HS-27A (cell line): ENCODE data around the gene SLN.

Experiments
- DNase-seq: peaks from one replicate; pipeline ENCODE4 v3.0.0-alpha.2; 2012; ENCODE audit warnings: low read depth, missing footprints

Gene SLN

DNA sequence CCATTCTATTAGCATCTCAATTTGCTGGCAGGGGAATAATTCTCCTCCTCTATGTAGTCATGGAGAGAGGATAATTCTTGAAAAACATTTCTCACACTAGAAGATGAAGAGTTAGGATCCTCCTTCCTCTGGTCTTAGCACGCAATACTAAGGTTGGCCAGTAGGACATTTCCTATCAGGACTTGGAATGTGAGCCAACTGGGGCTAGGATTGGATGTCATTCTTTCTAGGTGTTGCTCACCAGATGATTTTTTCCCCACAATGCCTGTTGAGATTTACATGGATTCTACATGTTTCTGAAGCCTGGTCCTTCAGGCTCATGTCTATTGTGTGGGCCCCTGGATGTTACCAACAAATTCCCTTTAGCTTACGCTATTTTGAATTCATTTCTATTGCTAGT, 28.0 kb downstream of the SLN start:
- DNase-seq = no peak

DNA sequence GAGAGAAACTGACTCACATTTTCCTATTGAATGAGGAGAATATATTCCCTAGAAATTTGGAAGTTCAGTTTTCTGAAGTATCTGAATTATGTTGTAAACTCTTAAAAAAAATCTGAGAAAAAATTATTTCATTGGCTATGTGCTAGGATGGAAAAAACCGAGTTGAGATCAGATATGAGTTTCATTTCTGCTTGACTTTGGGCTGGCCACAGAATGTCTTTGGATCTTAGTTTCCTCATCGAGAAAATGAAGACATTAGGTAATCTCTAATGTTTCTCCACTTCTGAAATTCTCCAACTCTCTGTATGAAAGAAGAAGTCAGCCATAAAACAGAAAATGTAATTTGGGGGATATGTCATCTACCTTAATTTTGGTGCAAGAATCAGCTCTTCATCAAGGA, 28.8 kb downstream of the SLN start:
- DNase-seq = no peak

GRCh38 chr11:107682572-107682971, 29.3 kb downstream of the SLN start:
- DNase-seq = no peak

GRCh38 chr11:107682171-107682570, 29.7 kb downstream of the SLN start:
- DNase-seq = no peak

- DNase-seq = no peak
Observed at GRCh38 chr11:107679255-107680024, 32.4 kb downstream of the SLN start.

DNA sequence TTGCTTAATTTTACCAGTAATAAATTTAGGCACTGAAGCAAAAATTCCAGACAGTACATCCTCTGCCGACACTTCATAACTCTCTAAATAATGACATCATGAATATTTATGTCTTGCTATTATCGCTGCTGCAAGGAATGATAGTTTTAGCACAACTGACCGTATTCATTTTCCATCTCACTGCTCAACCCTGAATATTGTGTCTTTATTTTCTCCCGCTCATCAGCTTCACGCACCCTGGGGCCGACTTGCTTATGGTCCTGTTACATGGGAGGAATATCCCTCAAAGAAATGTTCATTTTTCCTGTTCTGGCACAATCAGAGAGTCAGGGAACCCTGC, 33.3 kb downstream of the SLN start:
- DNase-seq = no peak

- no peak for DNase-seq
Observed at GRCh38 chr11:107677924-107678631, 33.8 kb downstream of the SLN start.

DNA sequence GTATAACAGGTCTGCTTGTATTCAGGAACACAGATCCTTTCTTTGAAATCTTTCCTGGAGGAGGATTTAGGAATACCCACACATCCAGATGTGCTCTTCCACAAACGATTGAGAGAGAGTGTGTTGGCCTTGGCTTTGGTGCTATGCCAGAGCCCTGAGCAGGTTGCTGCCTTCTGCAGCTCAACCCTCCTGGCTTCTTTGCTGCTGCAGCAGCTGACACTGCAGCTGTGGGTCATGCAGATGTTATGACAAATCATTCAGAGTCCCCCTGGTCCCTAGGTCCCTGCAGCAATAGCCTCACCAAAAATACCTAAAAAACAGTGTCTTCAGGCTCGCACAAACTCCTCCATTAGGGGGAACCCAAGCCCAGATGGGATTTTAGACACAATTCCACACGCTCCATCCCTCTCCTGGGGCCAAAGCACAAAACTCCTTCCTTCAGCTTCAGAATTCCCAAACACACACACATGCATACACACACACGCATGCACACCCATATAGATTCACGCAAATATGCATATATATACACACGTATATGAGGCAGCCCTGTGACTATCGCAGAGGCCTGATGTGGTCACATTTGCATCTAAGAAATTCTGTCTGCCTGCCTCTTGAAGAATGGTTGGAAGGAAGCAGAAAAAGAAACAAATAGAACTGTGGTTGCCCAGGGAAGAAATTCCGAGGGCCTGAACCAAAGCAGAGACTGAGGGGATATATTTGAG, 35.4 kb downstream of the SLN start:
- no peak for DNase-seq

DNA sequence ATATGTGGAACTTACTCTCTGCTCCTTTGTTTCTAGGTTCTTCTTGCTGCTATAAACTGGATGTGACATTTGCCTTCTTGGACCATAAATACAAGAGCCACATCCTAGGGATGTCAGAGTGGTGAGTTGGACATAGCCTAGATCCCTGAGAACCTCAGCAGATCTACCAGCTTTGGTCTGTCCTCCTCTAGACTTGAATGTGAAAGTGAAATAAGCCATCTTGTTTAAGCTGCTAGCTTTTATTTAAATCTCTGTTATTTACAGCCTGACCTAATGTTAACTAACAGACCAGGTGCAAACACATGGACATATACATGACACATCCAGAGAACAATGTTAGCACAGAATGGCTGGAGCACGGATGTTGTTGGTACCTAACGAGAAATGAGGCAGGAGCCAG, 36.0 kb downstream of the SLN start:
- DNase-seq = no peak

DNA sequence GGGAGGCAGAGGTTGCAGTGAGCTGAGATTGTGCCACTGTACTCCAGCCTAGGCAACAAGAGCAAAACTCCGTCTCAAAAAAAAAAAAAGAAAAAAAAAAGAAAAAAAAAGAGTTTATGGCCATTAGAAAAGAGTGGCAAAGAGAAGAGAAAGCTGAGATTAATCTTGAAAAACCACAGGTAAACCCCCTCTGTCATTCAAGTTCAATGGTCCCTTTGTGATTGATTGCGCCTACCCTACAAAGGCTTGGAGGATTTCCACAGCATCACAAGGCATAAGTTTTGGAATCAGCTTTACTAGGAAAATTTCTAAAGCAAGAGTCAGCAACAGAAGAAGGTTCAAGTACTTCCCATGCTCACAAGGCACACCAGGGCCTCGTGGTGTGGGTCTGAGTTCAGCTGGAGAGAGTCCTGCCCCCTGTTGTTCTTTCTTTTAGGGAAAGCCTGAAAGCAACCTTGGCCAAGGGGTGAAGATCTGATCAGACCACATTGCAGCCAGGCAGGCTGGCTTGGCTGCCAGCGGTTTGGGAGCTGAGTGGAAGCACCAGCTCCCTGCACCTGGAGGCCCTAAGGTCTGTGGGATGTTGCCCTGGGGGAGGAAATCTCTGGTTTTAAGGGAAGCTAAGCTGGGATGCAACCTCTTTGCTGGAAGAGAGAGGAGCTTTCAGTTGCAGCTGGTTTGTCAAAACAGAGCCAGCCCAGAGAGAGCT, 41.8 kb downstream of the SLN start:
- no peak for DNase-seq

DNA sequence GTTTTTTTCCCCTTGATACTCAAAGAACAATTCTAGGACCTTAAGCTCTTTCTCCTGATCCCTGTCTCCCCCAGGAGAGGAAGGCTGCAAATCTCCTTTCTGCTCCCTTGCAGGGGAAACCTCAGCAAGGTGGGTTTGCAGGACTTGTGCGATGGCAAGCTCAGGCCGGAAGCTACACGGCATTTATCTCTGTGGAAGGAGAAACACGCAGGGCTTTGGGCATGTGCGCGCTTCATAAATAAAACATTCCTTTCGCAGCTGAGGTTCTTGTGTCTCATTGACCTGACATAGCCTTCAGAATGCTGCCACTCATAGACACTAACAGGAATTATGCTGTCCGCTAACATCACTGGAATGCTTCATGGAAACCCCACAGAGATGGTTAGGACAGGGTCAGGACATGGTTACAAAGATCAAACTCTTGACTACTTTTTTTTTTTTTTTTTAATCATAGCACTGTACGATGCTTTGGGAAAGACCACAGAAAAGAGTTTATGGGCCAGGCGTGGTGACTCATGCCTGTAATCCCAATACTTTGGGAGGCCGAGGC, 42.6 kb downstream of the SLN start:
- no peak for DNase-seq

GRCh38 chr11:107666911-107667613, 44.8 kb downstream of the SLN start:
- no peak for DNase-seq

- DNase-seq = no peak
Observed at GRCh38 chr11:107665018-107665417, 46.8 kb downstream of the SLN start.

GRCh38 chr11:107661656-107662055, 50.2 kb downstream of the SLN start:
- no peak for DNase-seq

DNA sequence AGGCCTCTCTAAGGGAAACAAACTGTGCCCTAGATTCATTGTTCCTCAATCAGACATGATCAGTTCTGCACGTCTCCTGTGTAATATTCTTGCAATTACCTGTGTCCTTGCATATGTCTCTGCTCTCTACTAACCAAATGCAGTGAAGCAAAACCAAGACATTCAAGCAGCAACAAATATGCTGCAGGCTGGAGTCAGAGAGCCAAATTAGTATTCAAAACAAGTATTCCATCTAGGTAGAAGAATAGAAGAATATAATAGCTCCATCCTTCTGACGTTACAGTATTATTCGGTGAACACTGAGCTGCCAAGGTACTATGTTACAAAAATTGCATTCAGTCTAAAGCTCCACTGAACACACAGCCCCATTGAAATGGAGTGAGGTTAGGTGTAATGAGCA, 51.8 kb downstream of the SLN start:
- no peak for DNase-seq

DNA sequence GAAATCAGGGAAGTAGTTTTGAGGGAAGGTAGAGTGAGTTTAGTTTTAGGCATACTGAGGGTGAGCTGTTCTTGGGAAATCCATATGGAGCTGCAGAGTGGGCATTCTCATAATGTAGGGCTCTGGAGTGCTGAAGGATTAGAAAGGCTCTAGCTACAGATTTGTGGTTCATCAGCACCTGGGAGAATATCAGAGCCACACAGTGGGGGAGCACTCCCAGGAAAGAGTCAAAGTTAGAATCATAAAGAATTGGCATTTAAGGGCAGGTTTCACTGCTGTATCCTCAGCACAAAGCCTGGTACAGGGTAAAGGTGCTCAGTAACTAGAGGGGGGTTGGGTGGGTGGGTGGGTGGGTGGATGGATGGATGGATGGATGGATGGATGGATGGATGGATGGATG, 52.5 kb downstream of the SLN start:
- DNase-seq = no peak
